ENCODE measurements around the gene CDH22.

Gene CDH22

GRCh38 chr20:46324379-46324778, 16.1 kb upstream of the CDH22 start:
- TF ChIP-seq NFIC (IDR thresholded peaks at IDR 0.05): no peak
- TF ChIP-seq EP300 (IDR thresholded peaks at IDR 0.05; ENCODE audit: borderline replicate concordance): no peak
- TF ChIP-seq, protein P1, sequence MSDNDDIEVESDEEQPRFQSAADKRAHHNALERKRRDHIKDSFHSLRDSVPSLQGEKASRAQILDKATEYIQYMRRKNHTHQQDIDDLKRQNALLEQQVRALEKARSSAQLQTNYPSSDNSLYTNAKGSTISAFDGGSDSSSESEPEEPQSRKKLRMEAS (IDR thresholded peaks at IDR 0.05): no peak
- no peak for TF ChIP-seq TEAD4 (IDR thresholded peaks at IDR 0.05)
- no peak for TF ChIP-seq USF1 (IDR thresholded peaks at IDR 0.05)
- no peak for TF ChIP-seq REST (IDR thresholded peaks at IDR 0.05; ENCODE audit: low read depth)
- no peak for TF ChIP-seq TCF12 (IDR thresholded peaks at IDR 0.05; ENCODE audit: low read depth)
- no peak for TF ChIP-seq TAF1 (IDR thresholded peaks at IDR 0.05; ENCODE audit: low read depth)
- no peak for TF ChIP-seq CEBPB (IDR thresholded peaks at IDR 0.05)
- no peak for TF ChIP-seq EGR1 (IDR thresholded peaks at IDR 0.05)
- TF ChIP-seq CREB1 (IDR thresholded peaks at IDR 0.05; ENCODE audit: low read depth): no peak
- TF ChIP-seq RAD21 (IDR thresholded peaks at IDR 0.05; ENCODE audit: low read depth): no peak
- TF ChIP-seq YY1 (IDR thresholded peaks at IDR 0.05; ENCODE audit: low read depth): no peak

- no peak for TF ChIP-seq EP300 (IDR thresholded peaks at IDR 0.05; ENCODE audit: borderline replicate concordance)
- TF ChIP-seq, protein P1 (IDR thresholded peaks at IDR 0.05): no peak
- no peak for TF ChIP-seq NFIC (IDR thresholded peaks at IDR 0.05)
- no peak for TF ChIP-seq TCF12 (IDR thresholded peaks at IDR 0.05; ENCODE audit: low read depth)
- no peak for TF ChIP-seq TEAD4 (IDR thresholded peaks at IDR 0.05)
- no peak for TF ChIP-seq YY1 (IDR thresholded peaks at IDR 0.05; ENCODE audit: low read depth)
- TF ChIP-seq USF1 (IDR thresholded peaks at IDR 0.05): no peak
- no peak for TF ChIP-seq TAF1 (IDR thresholded peaks at IDR 0.05; ENCODE audit: low read depth)
- no peak for TF ChIP-seq CEBPB (IDR thresholded peaks at IDR 0.05)
- no peak for TF ChIP-seq FOXM1 (IDR thresholded peaks at IDR 0.05; ENCODE audit: borderline replicate concordance, low read depth)
- TF ChIP-seq RAD21 (IDR thresholded peaks at IDR 0.05; ENCODE audit: low read depth): no peak
- TF ChIP-seq ZBTB7A (IDR thresholded peaks at IDR 0.05; ENCODE audit: low read depth): no peak
- no peak for TF ChIP-seq EGR1 (IDR thresholded peaks at IDR 0.05)
- no peak for TF ChIP-seq CREB1 (IDR thresholded peaks at IDR 0.05; ENCODE audit: low read depth)
Observed at GRCh38 chr20:46323557-46323956, 15.3 kb upstream of the CDH22 start.

GRCh38 chr20:46322641-46323040, 14.3 kb upstream of the CDH22 start:
- TF ChIP-seq RAD21 (IDR thresholded peaks at IDR 0.05; ENCODE audit: low read depth) (no peak), TAF1 (IDR thresholded peaks at IDR 0.05; ENCODE audit: low read depth) (no peak), USF1 (IDR thresholded peaks at IDR 0.05) (no peak), YY1 (IDR thresholded peaks at IDR 0.05; ENCODE audit: low read depth) (no peak)

- no peak for TF ChIP-seq TEAD4 (IDR thresholded peaks at IDR 0.05)
- no peak for TF ChIP-seq CREB1 (IDR thresholded peaks at IDR 0.05; ENCODE audit: low read depth)
- TF ChIP-seq CEBPB (IDR thresholded peaks at IDR 0.05): no peak
- TF ChIP-seq EP300 (IDR thresholded peaks at IDR 0.05; ENCODE audit: borderline replicate concordance): no peak
- no peak for TF ChIP-seq NFIC (IDR thresholded peaks at IDR 0.05)
Observed at GRCh38 chr20:46317685-46318177, 9.4 kb upstream of the CDH22 start.

- TF ChIP-seq CEBPB (IDR thresholded peaks at IDR 0.05): no peak
- TF ChIP-seq REST (IDR thresholded peaks at IDR 0.05; ENCODE audit: low read depth): no peak
- no peak for TF ChIP-seq TAF1 (IDR thresholded peaks at IDR 0.05; ENCODE audit: low read depth)
- TF ChIP-seq EP300 (IDR thresholded peaks at IDR 0.05; ENCODE audit: borderline replicate concordance): no peak
- TF ChIP-seq, protein P1 (IDR thresholded peaks at IDR 0.05): no peak
- no peak for TF ChIP-seq FOXM1 (IDR thresholded peaks at IDR 0.05; ENCODE audit: borderline replicate concordance, low read depth)
- no peak for TF ChIP-seq EGR1 (IDR thresholded peaks at IDR 0.05)
Observed at GRCh38 chr20:46316984-46317684, 8.8 kb upstream of the CDH22 start.
